ENCODE results near the gene NAA80. TPM values are rescaled to one million over a fixed set of nuclear protein-coding genes. Genes with fewer than 3 reads are reported as not detected.

NAA80 gene
- total RNA-seq, 2 donors from 2014 or later: 9.7 to 12.8 TPM

- Histone ChIP-seq H3K9me3 (ENCODE audit: control insufficient read depth, low read length) (no peaks in the 10 kb centered on the region), H3K4me3 (ENCODE audit: low read length) (peak overlapping the region; percentile 79), H3K27ac (ENCODE audit: low read depth, low read length) (peak overlapping the region; percentile 38), H3K36me3 (ENCODE audit: control insufficient read depth, insufficient read depth, low read length) (no peaks in the 10 kb centered on the region), H3K27me3 (ENCODE audit: control insufficient read depth, insufficient read depth, low read length, poor library complexity, severe bottlenecking) (no peaks in the 10 kb centered on the region), H3K4me1 (ENCODE audit: control insufficient read depth, insufficient read depth, low read length) (peaks cover 3% of the 10 kb centered on the region), H3K9ac (ENCODE audit: extremely low read depth, low read length, poor library complexity, severe bottlenecking) (peak overlapping the region; percentile 47)
- peak overlapping the region; percentile 82 for H3K4me3 Mint-ChIP-seq
- H3K4me1 Mint-ChIP-seq: peaks cover 17% of the 10 kb centered on the region
- 71 to 80% methylated on average over 10 to 12 of the region's 12 CpGs for WGBS, 2 experiments (ENCODE audit: insufficient coverage in 1 of 2, insufficient read length in 1 of 2)
- H3K27me3 Mint-ChIP-seq (ENCODE audit: insufficient read depth): no peaks in the 10 kb centered on the region
- peak overlapping the region; percentile 89 for H3K27ac Mint-ChIP-seq
- peak; percentile 55 for DNase-seq
- TF ChIP-seq, protein P1, sequence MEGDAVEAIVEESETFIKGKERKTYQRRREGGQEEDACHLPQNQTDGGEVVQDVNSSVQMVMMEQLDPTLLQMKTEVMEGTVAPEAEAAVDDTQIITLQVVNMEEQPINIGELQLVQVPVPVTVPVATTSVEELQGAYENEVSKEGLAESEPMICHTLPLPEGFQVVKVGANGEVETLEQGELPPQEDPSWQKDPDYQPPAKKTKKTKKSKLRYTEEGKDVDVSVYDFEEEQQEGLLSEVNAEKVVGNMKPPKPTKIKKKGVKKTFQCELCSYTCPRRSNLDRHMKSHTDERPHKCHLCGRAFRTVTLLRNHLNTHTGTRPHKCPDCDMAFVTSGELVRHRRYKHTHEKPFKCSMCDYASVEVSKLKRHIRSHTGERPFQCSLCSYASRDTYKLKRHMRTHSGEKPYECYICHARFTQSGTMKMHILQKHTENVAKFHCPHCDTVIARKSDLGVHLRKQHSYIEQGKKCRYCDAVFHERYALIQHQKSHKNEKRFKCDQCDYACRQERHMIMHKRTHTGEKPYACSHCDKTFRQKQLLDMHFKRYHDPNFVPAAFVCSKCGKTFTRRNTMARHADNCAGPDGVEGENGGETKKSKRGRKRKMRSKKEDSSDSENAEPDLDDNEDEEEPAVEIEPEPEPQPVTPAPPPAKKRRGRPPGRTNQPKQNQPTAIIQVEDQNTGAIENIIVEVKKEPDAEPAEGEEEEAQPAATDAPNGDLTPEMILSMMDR (conservative IDR thresholded peaks at IDR 0.05): no peak
- peaks cover 2% of the 10 kb centered on the region for H3K36me3 Mint-ChIP-seq (ENCODE audit: low read depth)
- peaks cover 6% of the 10 kb centered on the region for H3K9me3 Mint-ChIP-seq
Observed at GRCh38 chr3:50299929-50300680, 900 bp upstream of the NAA80 start.

DNA sequence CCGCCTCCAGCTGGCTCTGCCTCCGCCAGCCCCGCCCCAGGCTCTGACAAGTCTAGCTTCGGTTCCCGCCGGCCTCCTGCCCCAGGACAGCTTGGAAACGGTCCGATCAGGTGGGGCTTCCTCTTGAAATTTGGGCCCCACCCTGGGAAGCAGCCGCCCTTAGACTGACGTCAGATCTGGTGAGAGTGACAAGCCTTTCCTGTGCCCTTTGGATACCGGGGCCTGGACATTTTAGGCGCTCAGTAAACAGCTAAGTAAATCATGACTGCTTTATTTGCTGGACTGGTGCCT, 378 bp upstream of the NAA80 start:
- Histone ChIP-seq H3K4me3 (ENCODE audit: low read length) (peak overlapping the region; percentile 79), H3K36me3 (ENCODE audit: control insufficient read depth, insufficient read depth, low read length) (no peaks in the 10 kb centered on the region), H3K4me1 (ENCODE audit: control insufficient read depth, insufficient read depth, low read length) (peaks cover 3% of the 10 kb centered on the region), H3K9ac (ENCODE audit: extremely low read depth, low read length, poor library complexity, severe bottlenecking) (peak overlapping the region; percentile 47), H3K27ac (ENCODE audit: low read depth, low read length) (no peak overlapping the region), H3K9me3 (ENCODE audit: control insufficient read depth, low read length) (no peaks in the 10 kb centered on the region), H3K27me3 (ENCODE audit: control insufficient read depth, insufficient read depth, low read length, poor library complexity, severe bottlenecking) (no peaks in the 10 kb centered on the region)
- H3K27ac Mint-ChIP-seq: peak overlapping the region; percentile 89
- H3K27me3 Mint-ChIP-seq (ENCODE audit: insufficient read depth): no peaks in the 10 kb centered on the region
- TF ChIP-seq, protein P1 (conservative IDR thresholded peaks at IDR 0.05): no peak
- H3K9me3 Mint-ChIP-seq: peaks cover 2% of the 10 kb centered on the region
- H3K36me3 Mint-ChIP-seq (ENCODE audit: low read depth): peaks cover 2% of the 10 kb centered on the region
- 4 to 8% methylated on average over 11 to 12 of the region's 12 CpGs for WGBS, 2 experiments (ENCODE audit: insufficient coverage in 1 of 2, insufficient read length in 1 of 2)
- peak overlapping the region; percentile 82 for H3K4me3 Mint-ChIP-seq
- DNase-seq: no peak
- peaks cover 17% of the 10 kb centered on the region for H3K4me1 Mint-ChIP-seq

DNA sequence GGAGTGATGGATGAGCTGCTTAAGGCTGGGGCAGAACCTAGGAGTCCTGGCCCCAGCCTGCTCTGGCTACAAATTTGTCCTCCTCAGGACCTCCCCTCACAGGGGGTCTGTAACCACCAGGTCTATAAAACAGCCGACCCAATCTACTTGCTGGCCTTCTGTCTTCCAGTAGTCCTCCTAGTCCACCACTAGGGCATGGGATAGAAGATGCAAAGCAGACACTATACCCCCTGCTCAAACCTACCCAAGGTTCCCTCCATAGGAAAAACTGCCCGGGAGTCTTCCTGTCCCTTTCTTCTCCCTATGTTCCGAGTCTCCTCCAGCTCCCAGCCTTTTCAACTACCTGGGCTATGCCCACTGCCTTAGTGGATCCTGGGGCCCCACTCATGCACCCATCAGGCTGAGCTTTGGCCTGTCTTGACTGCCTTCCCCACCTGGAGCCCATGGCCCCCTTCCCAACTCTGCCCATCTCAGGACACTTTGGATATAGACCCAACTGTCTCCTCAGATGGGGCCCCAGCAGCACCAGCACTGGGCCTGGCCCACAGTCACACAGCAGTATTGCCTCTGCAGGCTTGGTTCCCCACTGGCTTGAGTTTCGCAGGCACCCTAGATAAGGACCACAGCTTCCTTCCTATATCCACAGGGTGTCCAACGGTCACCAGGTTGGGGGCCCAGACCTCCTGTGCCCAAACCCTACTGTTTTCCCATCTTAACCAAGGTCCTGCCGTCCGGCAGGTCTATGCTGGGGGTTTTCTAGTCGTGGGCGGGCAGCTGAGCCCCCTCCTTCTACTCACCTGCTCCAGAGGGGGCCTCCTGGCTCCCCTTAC, 1.1 kb downstream of the NAA80 start:
- no peaks in the 10 kb centered on the region for H3K27me3 Mint-ChIP-seq (ENCODE audit: insufficient read depth)
- H3K36me3 Mint-ChIP-seq (ENCODE audit: low read depth): peaks cover 2% of the 10 kb centered on the region
- Histone ChIP-seq H3K27ac (ENCODE audit: low read depth, low read length) (no peak overlapping the region), H3K4me1 (ENCODE audit: control insufficient read depth, insufficient read depth, low read length) (peaks cover 3% of the 10 kb centered on the region), H3K27me3 (ENCODE audit: control insufficient read depth, insufficient read depth, low read length, poor library complexity, severe bottlenecking) (no peaks in the 10 kb centered on the region), H3K4me3 (ENCODE audit: low read length) (peak overlapping the region; percentile 94), H3K36me3 (ENCODE audit: control insufficient read depth, insufficient read depth, low read length) (no peaks in the 10 kb centered on the region), H3K9me3 (ENCODE audit: control insufficient read depth, low read length) (no peaks in the 10 kb centered on the region), H3K9ac (ENCODE audit: extremely low read depth, low read length, poor library complexity, severe bottlenecking) (peak overlapping the region; percentile 62)
- peak overlapping the region; percentile 82 for H3K4me3 Mint-ChIP-seq
- no peaks in the 10 kb centered on the region for H3K9me3 Mint-ChIP-seq
- peak overlapping the region; percentile 17 for H3K27ac Mint-ChIP-seq
- WGBS, 2 experiments (ENCODE audit: insufficient coverage in 1 of 2, insufficient read length in 1 of 2): 72 to 80% methylated on average over 7 to 9 of the region's 9 CpGs
- peaks cover 16% of the 10 kb centered on the region for H3K4me1 Mint-ChIP-seq
- TF ChIP-seq, protein P1 (conservative IDR thresholded peaks at IDR 0.05): peak; percentile 60
- peak; percentile 54 for DNase-seq

All from endodermal cell (in vitro differentiated cells).